PC-9 (cell line): ENCODE measurements around the gene RSBN1L. TPM values are rescaled to one million over a fixed set of nuclear protein-coding genes. Genes with fewer than 3 reads are reported as not detected.

Experiments used
- Bru-seq: library from RNA; stranded (reverse); fragments of 400-500 nt; gene quantifications from one replicate; lab custom pipeline; 2021; lab: Mats Ljungman, UMichigan
- BruChase-seq, 2 experiments: library from RNA; stranded (reverse); fragments of 400-500 nt; gene quantifications; one replicate each; lab custom pipeline; 2021; lab: Mats Ljungman, UMichigan
- BruUV-seq: library from RNA; stranded (reverse); fragments of 400-500 nt; replicated peaks from 2 replicates; lab custom pipeline; 2021; lab: Mats Ljungman, UMichigan
- CTCF ChIA-PET: fragments of 300-600 bp; sonication (Branson Sonifier 250); formaldehyde crosslinking; loops from one replicate; lab custom pipeline; 2022; ENCODE audit warnings: antibody characterized with exemption; lab: Charles Lee
- POLR2A ChIA-PET: fragments of 300-600 bp; sonication (Branson Sonifier 250); formaldehyde crosslinking; loops from one replicate; lab custom pipeline; 2022; ENCODE audit warnings: antibody characterized with exemption; ENCODE audit not compliant: unreplicated experiment; lab: Charles Lee
- DNase-seq, 2 experiments: peaks; one replicate each; pipeline versions ENCODE4 v3.0.0 to v3.0.0-alpha.2; 2015 to 2022; ENCODE audit warnings: mixed read lengths in 1 of 2
- H2AFZ ChIP-seq: fragments of 200-600 bp; sonication (generic); 2 replicates; pipeline ENCODE4 v1.8.1; 2017; ENCODE audit warnings: antibody characterized with exemption
- H3F3A ChIP-seq: fragments of 200-600 bp; sonication (generic); 2 replicates; pipeline ENCODE4 v1.8.1; 2017; ENCODE audit warnings: antibody characterized with exemption, mild to moderate bottlenecking, low read depth; ENCODE audit not compliant: insufficient read depth
- H3K27ac ChIP-seq: fragments of 200-600 bp; sonication (generic); 2 replicates; pipeline ENCODE4 v1.6.1; 2016; ENCODE audit warnings: mixed run types
- H3K27me3 ChIP-seq: fragments of 200-600 bp; sonication (generic); 2 replicates; pipeline ENCODE4 v1.6.1; 2016; ENCODE audit warnings: low read depth, mixed run types; ENCODE audit not compliant: insufficient read depth
- H3K36me3 ChIP-seq: fragments of 200-600 bp; sonication (generic); 2 replicates; pipeline ENCODE4 v1.6.1; 2016; ENCODE audit warnings: low read depth, mixed run types
- H3K4me1 ChIP-seq: fragments of 200-600 bp; sonication (generic); replicated peaks from 2 replicates; pipeline ENCODE4 v1.6.1; 2016; ENCODE audit warnings: mixed run types; ENCODE audit not compliant: insufficient read depth
- H3K4me2 ChIP-seq: fragments of 200-600 bp; sonication (generic); 2 replicates; pipeline ENCODE4 v1.6.1; 2017; ENCODE audit warnings: mixed run types
- H3K4me3 ChIP-seq: fragments of 200-600 bp; sonication (generic); 2 replicates; pipeline ENCODE4 v1.6.1; 2016; ENCODE audit warnings: mixed run types
- H3K79me2 ChIP-seq: fragments of 200-600 bp; sonication (generic); 2 replicates; pipeline ENCODE4 v1.6.1; 2017; ENCODE audit warnings: low read depth, mixed run types
- H3K9me2 ChIP-seq: fragments of 200-600 bp; sonication (generic); 2 replicates; pipeline ENCODE4 v1.8.1; 2017; ENCODE audit warnings: mild to moderate bottlenecking; ENCODE audit not compliant: insufficient read depth
- H3K9me3 ChIP-seq: fragments of 200-600 bp; sonication (generic); 2 replicates; pipeline ENCODE4 v1.8.1; 2016; ENCODE audit warnings: low read depth; ENCODE audit not compliant: insufficient read depth
- H4K20me1 ChIP-seq: fragments of 200-600 bp; sonication (generic); 2 replicates; pipeline ENCODE4 v1.8.1; 2017; ENCODE audit not compliant: insufficient read depth
- CTCF ChIP-seq: fragments of 200-600 bp; sonication (generic); conservative IDR thresholded peaks from 2 replicates; pipeline ENCODE4 v1.6.1; 2017; ENCODE audit warnings: mixed run types, antibody characterized with exemption, mild to moderate bottlenecking, moderate library complexity
- EZH2 ChIP-seq: fragments of 200-600 bp; sonication (generic); IDR thresholded peaks from 2 replicates; pipeline ENCODE4 v1.8.0; 2017; ENCODE audit warnings: antibody characterized with exemption, low read depth
- intact Hi-C: fragments of 100-400 bp; cut with micrococcal nuclease; formaldehyde crosslinking; loops from one replicate; pipeline ENCODE4 v1.10.0; 2022; ENCODE audit not compliant: unreplicated experiment
- long read RNA-seq: library from polyadenylated mRNA; stranded (forward); transcript quantifications from one replicate; pipeline ENCODE4 v2.0.0, GENCODE V29; 2022
- total RNA-seq: library from RNA; stranded (reverse); gene quantifications from 2 replicates; pipeline ENCODE4 v1.2.3, GENCODE V29; 2021

RSBN1L gene
- total RNA-seq (13.3 and 20.7 TPM in 2 replicates), Bru-seq, nascent RNA (percentile 84 among the genes with signal in this experiment), BruChase-seq, experiment 1, labeled RNA remaining after a 2-hour chase (percentile 77 among the genes with signal in this experiment), BruChase-seq, experiment 2, labeled RNA remaining after a 6-hour chase (percentile 66 among the genes with signal in this experiment)
- long read RNA-seq, full-length matches to known transcripts, result 13 of 38 reads
- long read RNA-seq, partial matches to known transcripts, result 19 of 38 reads
- long read RNA-seq, other reads (novel, unspliced or antisense), result 6 of 38 reads

GRCh38 chr7:77696057-77696642, at the start of gene RSBN1L:
RSBN1L (plus strand) TSS chr7:77696459; CDS start chr7:77696470, 11 bp downstream.
- Histone ChIP-seq H3K27me3 (no peaks in the 10 kb centered on the region), H3K4me3 (peak within 1 kb of the TSS; percentile 89), H3K4me2 (peak within 1 kb of the TSS; percentile 92), H2AFZ (peak within 1 kb of the TSS; percentile 98), H3K36me3 (no peaks in the 10 kb centered on the region), H3K79me2 (peaks cover 75% of the 10 kb centered on the region), H3K4me1 (peaks cover 32% of the 10 kb centered on the region), H4K20me1 (no peaks in the 10 kb centered on the region; the same call in 1 of the 2 replicates), H3K9me2 (no peaks in the 10 kb centered on the region), H3F3A (no peaks in the 10 kb centered on the region; the same call in 1 of the 2 replicates), H3K27ac (peak within 1 kb of the TSS; percentile 51), H3K9me3 (no peaks in the 10 kb centered on the region)
- ChIA-PET CTCF (no interaction called here), POLR2A (interaction anchor here (0.6 to 0.8 kb wide), 7 partner anchors 21 to 101 kb away, joined by 3 to 14 read pairs (median 4); no protein-coding TSS in a partner anchor)
- peak; percentile 90 to 99 for DNase-seq
- TF ChIP-seq CTCF (no peak), EZH2 (no peak)
- intact Hi-C loops, result loop anchor here (1.0 to 2.0 kb wide), 2 partner anchors 21 to 39 kb away; no protein-coding TSS in a partner anchor
- no TSS peak for BruUV-seq

GRCh38 chr7:77648742-77649338, 47.4 kb upstream of the RSBN1L start:
- CTCF ChIA-PET, result interaction anchor here (0.7 kb wide), 1 partner anchor 49 kb away, joined by 6 read pairs; no protein-coding TSS in a partner anchor

More at GRCh38 chr7:77648742-77649338, 47.4 kb upstream of the RSBN1L start:
- Histone ChIP-seq H4K20me1 (no peaks in the 10 kb centered on the region), H2AFZ (no peak overlapping the region), H3K79me2 (no peaks in the 10 kb centered on the region), H3K9me2 (no peaks in the 10 kb centered on the region), H3K27ac (no peak overlapping the region), H3F3A (peaks cover 43% of the 10 kb centered on the region), H3K4me3 (no peak overlapping the region), H3K4me1 (no peaks in the 10 kb centered on the region), H3K9me3 (no peaks in the 10 kb centered on the region), H3K27me3 (no peaks in the 10 kb centered on the region), H3K4me2 (no peak overlapping the region), H3K36me3 (peaks cover 8% of the 10 kb centered on the region)
- intact Hi-C loops, result no loop called here
- TF ChIP-seq CTCF (no peak), EZH2 (no peak)
- POLR2A ChIA-PET, result no interaction called here
- BruUV-seq, result no TSS peak
- DNase-seq, result no peak
